RWPE2 (cell line): ENCODE results near the gene EIF2A.

Experiments used
- ATAC-seq: fragments of 200-7000 bp; cut with Tn5 transposase; 3 replicates; pipeline ENCODE4 v1.9.1; 2021; ENCODE audit warnings: low read depth
- DNase-seq: peaks from one replicate; pipeline ENCODE4 v3.0.0-alpha.2; 2020; ENCODE audit warnings: low spot score
- H3K27ac ChIP-seq: fragments of 450-650 bp; 2 replicates; pipeline ENCODE4 v1.5.1; 2017; ENCODE audit warnings: mild to moderate bottlenecking; ENCODE audit not compliant: poor library complexity, severe bottlenecking
- H3K27me3 ChIP-seq: fragments of 250-450 bp; sonication (Bioruptor Pico); 2 replicates; pipeline ENCODE4 v1.5.1; 2021; ENCODE audit warnings: mild to moderate bottlenecking, moderate library complexity; ENCODE audit not compliant: insufficient read depth, poor library complexity, severe bottlenecking
- H3K36me3 ChIP-seq: fragments of 250-450 bp; sonication (Bioruptor Pico); 2 replicates; pipeline ENCODE4 v1.5.1; 2020; ENCODE audit warnings: low read depth, mild to moderate bottlenecking, moderate library complexity
- H3K4me1 ChIP-seq: fragments of 250-450 bp; sonication (Bioruptor Pico); 2 replicates; pipeline ENCODE4 v1.5.1; 2021; ENCODE audit warnings: mild to moderate bottlenecking, moderate library complexity; ENCODE audit not compliant: insufficient read depth, poor library complexity, severe bottlenecking
- H3K4me3 ChIP-seq: fragments of 250-450 bp; sonication (Bioruptor Pico); 2 replicates; pipeline ENCODE4 v1.5.1; 2021; ENCODE audit warnings: mild to moderate bottlenecking, moderate library complexity; ENCODE audit not compliant: severe bottlenecking
- H3K9me3 ChIP-seq: fragments of 250-450 bp; sonication (Bioruptor Pico); 2 replicates; pipeline ENCODE4 v1.5.1; 2021; ENCODE audit warnings: mild to moderate bottlenecking, moderate library complexity; ENCODE audit not compliant: severe bottlenecking
- TF ChIP-seq, protein P1 (sequence below): fragments of 450-650 bp; IDR thresholded peaks from one replicate; pipeline ENCODE4 v1.5.1; 2017; ENCODE audit warnings: mild to moderate bottlenecking, moderate library complexity; ENCODE audit not compliant: poor library complexity, severe bottlenecking

EIF2A gene

DNA sequence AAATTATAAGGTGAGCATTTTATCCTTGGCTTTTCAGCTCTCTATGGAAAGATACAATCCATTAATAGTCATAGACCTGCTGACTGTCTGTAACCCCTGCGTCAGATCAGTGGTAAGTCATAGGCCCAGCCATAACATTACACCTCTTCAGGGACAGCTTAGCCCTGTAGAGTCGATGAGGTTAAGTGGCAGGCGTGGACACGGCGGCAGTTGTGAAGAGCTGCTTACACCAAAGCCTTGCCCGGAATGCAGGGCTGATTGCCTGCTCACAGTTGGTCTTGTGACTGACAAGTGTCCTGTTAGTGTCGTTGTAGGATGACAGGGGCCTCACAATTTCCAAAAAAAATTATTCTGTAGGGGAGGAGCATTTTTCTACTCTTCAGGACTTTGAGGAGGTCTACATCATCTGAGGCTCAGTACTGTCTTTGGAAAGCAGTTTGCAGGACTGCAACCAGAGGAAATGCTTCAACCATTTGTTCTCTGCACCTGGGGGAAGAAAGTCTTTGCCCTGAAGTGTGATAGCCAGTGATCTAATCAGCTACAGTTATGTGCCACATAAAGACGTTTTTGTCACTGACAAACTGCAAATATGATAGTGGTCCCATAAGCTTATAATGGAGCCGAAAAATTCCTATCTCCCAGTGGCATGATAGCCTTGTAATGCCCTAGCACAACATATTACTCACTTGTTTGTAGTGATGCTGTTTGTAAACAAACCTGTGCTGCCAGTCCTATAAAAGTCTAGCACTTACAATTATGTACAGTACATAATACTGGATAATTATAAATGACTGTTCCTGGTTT lies 41.6 kb downstream of the EIF2A start:
- no peak overlapping the region for H3K27ac ChIP-seq
- TF ChIP-seq, protein P1, sequence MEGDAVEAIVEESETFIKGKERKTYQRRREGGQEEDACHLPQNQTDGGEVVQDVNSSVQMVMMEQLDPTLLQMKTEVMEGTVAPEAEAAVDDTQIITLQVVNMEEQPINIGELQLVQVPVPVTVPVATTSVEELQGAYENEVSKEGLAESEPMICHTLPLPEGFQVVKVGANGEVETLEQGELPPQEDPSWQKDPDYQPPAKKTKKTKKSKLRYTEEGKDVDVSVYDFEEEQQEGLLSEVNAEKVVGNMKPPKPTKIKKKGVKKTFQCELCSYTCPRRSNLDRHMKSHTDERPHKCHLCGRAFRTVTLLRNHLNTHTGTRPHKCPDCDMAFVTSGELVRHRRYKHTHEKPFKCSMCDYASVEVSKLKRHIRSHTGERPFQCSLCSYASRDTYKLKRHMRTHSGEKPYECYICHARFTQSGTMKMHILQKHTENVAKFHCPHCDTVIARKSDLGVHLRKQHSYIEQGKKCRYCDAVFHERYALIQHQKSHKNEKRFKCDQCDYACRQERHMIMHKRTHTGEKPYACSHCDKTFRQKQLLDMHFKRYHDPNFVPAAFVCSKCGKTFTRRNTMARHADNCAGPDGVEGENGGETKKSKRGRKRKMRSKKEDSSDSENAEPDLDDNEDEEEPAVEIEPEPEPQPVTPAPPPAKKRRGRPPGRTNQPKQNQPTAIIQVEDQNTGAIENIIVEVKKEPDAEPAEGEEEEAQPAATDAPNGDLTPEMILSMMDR = no peak

DNA sequence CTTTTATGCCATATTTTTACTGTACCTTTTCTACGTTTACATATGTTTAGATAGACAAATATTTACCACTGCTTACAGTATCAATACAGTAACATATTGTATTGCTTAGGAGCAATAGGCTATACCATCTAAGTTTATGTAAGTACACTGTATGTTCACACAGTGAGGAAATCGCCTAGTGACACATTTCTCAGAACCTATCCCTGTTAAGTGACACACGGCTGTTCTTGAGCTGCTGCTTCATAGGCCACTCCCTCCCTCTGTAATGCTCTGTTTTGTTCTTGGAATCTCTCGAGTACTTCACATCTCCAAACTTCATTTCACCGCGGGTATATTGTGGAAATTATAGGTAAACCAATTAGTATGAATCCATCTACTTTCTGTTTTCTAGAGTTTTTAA lies 43.2 kb downstream of the EIF2A start:
- Histone ChIP-seq H3K36me3 (peaks cover 29% of the 10 kb centered on the region), H3K9me3 (no peaks in the 10 kb centered on the region), H3K27ac (no peak overlapping the region), H3K4me3 (no peak overlapping the region), H3K4me1 (no peaks in the 10 kb centered on the region), H3K27me3 (no peaks in the 10 kb centered on the region)
- ATAC-seq = peak; percentile 28; the same call in 1 of the 3 replicates
- TF ChIP-seq, protein P1 = no peak
- no peak for DNase-seq

More for the DNA sequence above, 41.6 kb downstream of the EIF2A start:
- DNase-seq (no peak), ATAC-seq (peak; percentile 23; the same call in 1 of the 3 replicates)
- Histone ChIP-seq H3K27me3 (no peaks in the 10 kb centered on the region), H3K4me3 (no peak overlapping the region), H3K4me1 (no peaks in the 10 kb centered on the region), H3K9me3 (no peaks in the 10 kb centered on the region), H3K36me3 (peaks cover 44% of the 10 kb centered on the region)

DNA sequence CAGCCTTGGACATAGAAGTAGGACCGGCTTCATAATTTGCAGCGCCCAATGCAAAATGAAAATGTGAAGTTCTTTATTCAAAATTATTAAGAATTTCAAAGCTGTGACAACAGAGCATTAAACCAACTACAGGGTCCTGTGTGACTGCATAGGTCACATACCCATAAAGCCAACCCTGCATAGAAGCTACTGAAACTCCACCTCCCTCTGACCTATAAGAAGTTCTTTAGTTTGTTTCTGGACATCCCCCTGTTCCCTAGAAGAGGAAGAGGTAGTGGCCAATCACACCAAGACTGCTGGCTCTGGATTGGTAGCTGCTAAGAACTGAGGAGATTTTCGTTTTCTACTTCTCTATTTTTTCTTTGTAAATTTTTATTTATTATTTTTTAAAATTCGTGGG lies 47.6 kb downstream of the EIF2A start:
- ATAC-seq = no peak
- TF ChIP-seq, protein P1 = no peak

DNA sequence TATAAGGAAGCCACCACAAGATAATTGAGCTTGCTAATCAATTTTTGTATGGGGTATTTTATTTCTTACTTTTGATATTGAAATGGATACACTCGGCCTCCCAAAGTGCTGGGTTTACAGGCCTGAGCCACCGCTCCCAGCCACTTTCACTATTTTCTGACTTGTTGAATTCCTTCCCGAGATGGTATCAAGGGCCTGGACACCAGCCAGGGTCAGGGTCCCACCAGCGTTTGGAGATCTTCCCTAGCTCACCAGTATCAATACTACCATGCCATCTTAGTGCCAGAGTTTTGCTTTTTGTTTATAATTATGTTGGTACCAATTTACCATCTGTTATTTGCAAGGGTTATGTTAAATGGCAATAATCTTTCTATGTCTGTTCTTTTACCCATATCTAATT lies 51.1 kb downstream of the EIF2A start:
- Histone ChIP-seq H3K27me3 (no peaks in the 10 kb centered on the region), H3K9me3 (no peaks in the 10 kb centered on the region), H3K4me1 (peaks cover 39% of the 10 kb centered on the region), H3K36me3 (peaks cover 10% of the 10 kb centered on the region), H3K27ac (no peak overlapping the region), H3K4me3 (no peak overlapping the region)
- no peak for DNase-seq
- ATAC-seq = no peak
- TF ChIP-seq, protein P1 = no peak

More for the DNA sequence above, 47.6 kb downstream of the EIF2A start:
- DNase-seq = no peak
- Histone ChIP-seq H3K4me3 (no peak overlapping the region), H3K27ac (no peak overlapping the region), H3K9me3 (no peaks in the 10 kb centered on the region), H3K36me3 (peaks cover 27% of the 10 kb centered on the region), H3K27me3 (no peaks in the 10 kb centered on the region), H3K4me1 (peaks cover 15% of the 10 kb centered on the region)
